DND-41 (cell line): ENCODE data around the gene IFNL2.

Experiments
- ATAC-seq: fragments of 200-7000 bp; cut with Tn5 transposase; 3 replicates; pipeline ENCODE4 v1.9.1; 2021; ENCODE audit warnings: low read depth; ENCODE audit not compliant: insufficient read depth
- DNase-seq: peaks from one replicate; pipeline ENCODE4 v3.0.0-alpha.2; 2020
- H2AFZ ChIP-seq: 2 replicates; pipeline ENCODE4 v1.6.0; 2012; ENCODE audit warnings: low read depth, low read length
- H3K27ac ChIP-seq: 2 replicates; pipeline ENCODE4 v1.5.1; 2012; ENCODE audit warnings: low read length, inconsistent platforms
- H3K27me3 ChIP-seq: fragments of 200-600 bp; sonication (generic); 2 replicates; pipeline ENCODE4 v1.6.0; 2012; ENCODE audit warnings: low read length, mild to moderate bottlenecking, inconsistent platforms; ENCODE audit not compliant: insufficient read depth, poor library complexity
- H3K36me3 ChIP-seq: 2 replicates; pipeline ENCODE4 v1.5.1; 2012; ENCODE audit warnings: low read length, inconsistent platforms; ENCODE audit not compliant: insufficient read depth
- H3K4me1 ChIP-seq: 2 replicates; pipeline ENCODE4 v1.5.1; 2012; ENCODE audit warnings: mild to moderate bottlenecking, low read length; ENCODE audit not compliant: insufficient read depth
- H3K4me2 ChIP-seq: 2 replicates; pipeline ENCODE4 v1.6.0; 2012; ENCODE audit warnings: mild to moderate bottlenecking, moderate library complexity, low read length, inconsistent platforms; ENCODE audit not compliant: insufficient read depth
- H3K4me3 ChIP-seq, 2 experiments: fragments of 200-600 bp in 1 of 2; shearing (Covaris generic) in 1 of 2; 2 replicates each; pipeline ENCODE4 v1.5.1; 2012 to 2016; ENCODE audit warnings: inconsistent platforms in 2 of 2, low read length in 2 of 2, mild to moderate bottlenecking in 2 of 2, low read depth in 1 of 2, moderate library complexity in 1 of 2
- H3K79me2 ChIP-seq: 2 replicates; pipeline ENCODE4 v1.6.0; 2012; ENCODE audit warnings: low read length, inconsistent platforms; ENCODE audit not compliant: insufficient read depth
- H3K9ac ChIP-seq: 2 replicates; pipeline ENCODE4 v1.6.0; 2012; ENCODE audit warnings: low read depth, mild to moderate bottlenecking, inconsistent platforms, low read length, moderate library complexity
- H3K9me3 ChIP-seq: 2 replicates; pipeline ENCODE4 v1.5.1; 2012; ENCODE audit warnings: low read length, moderate library complexity, mild to moderate bottlenecking, inconsistent platforms; ENCODE audit not compliant: insufficient read depth, severe bottlenecking
- H4K20me1 ChIP-seq: 2 replicates; pipeline ENCODE4 v1.6.0; 2012; ENCODE audit warnings: low read length; ENCODE audit not compliant: insufficient read depth
- CTCF ChIP-seq: IDR thresholded peaks from 2 replicates; pipeline ENCODE4 v1.5.1; 2012; ENCODE audit warnings: borderline replicate concordance, low read length, moderate library complexity, mild to moderate bottlenecking; ENCODE audit not compliant: poor library complexity, severe bottlenecking; ENCODE audit errors: extremely low read depth
- EZH2 ChIP-seq: IDR thresholded peaks from 3 replicates; pipeline ENCODE4 v1.6.1; 2012; ENCODE audit warnings: borderline replicate concordance, low read depth, mild to moderate bottlenecking, moderate library complexity, low read length, inconsistent platforms; ENCODE audit not compliant: severe bottlenecking

The IFNL2 gene

GRCh38 chr19:39301021-39301420 lies 32.8 kb downstream of the IFNL2 start:
- no peak overlapping the region for H3K27ac ChIP-seq
- H3K27me3 ChIP-seq, result no peaks in the 10 kb centered on the region
- H3K9me3 ChIP-seq, result no peaks in the 10 kb centered on the region
- H3K4me2 ChIP-seq, result no peak overlapping the region
- H3K36me3 ChIP-seq, result no peaks in the 10 kb centered on the region
- H3K4me3 ChIP-seq, result no peak overlapping the region
- H3K9ac ChIP-seq, result no peak overlapping the region
- TF ChIP-seq EZH2 (no peak), CTCF (no peak)
- H4K20me1 ChIP-seq, result no peaks in the 10 kb centered on the region
- no peak for DNase-seq
- H3K79me2 ChIP-seq, result no peaks in the 10 kb centered on the region
- no peaks in the 10 kb centered on the region for H3K4me1 ChIP-seq
- no peak overlapping the region for H2AFZ ChIP-seq
- ATAC-seq, result no peak

- no peak for ATAC-seq
- H3K4me2 ChIP-seq, result no peak overlapping the region
These were observed 33.4 kb downstream of the IFNL2 start for GRCh38 chr19:39301562-39301961.

GRCh38 chr19:39303373-39304184 lies 35.4 kb downstream of the IFNL2 start:
- no peaks in the 10 kb centered on the region for H4K20me1 ChIP-seq
- no peak overlapping the region for H3K4me2 ChIP-seq
- no peaks in the 10 kb centered on the region for H3K79me2 ChIP-seq
- TF ChIP-seq CTCF, result no peak
- no peak for TF ChIP-seq EZH2
- H3K36me3 ChIP-seq, result peaks cover 6% of the 10 kb centered on the region; the same call in 1 of the 2 replicates
- no peaks in the 10 kb centered on the region for H3K4me1 ChIP-seq
- DNase-seq, result no peak
- no peak overlapping the region for H3K4me3 ChIP-seq
- H3K27ac ChIP-seq, result no peak overlapping the region
- no peak overlapping the region for H3K9ac ChIP-seq
- no peaks in the 10 kb centered on the region for H3K9me3 ChIP-seq
- no peak for ATAC-seq
- no peak overlapping the region for H2AFZ ChIP-seq
- no peaks in the 10 kb centered on the region for H3K27me3 ChIP-seq

More at GRCh38 chr19:39301562-39301961, 33.4 kb downstream of the IFNL2 start:
- Histone ChIP-seq H3K79me2 (no peaks in the 10 kb centered on the region), H3K4me1 (no peaks in the 10 kb centered on the region), H3K9me3 (no peaks in the 10 kb centered on the region), H3K27ac (no peak overlapping the region), H3K27me3 (no peaks in the 10 kb centered on the region), H3K4me3 (no peak overlapping the region), H3K9ac (no peak overlapping the region), H4K20me1 (no peaks in the 10 kb centered on the region), H3K36me3 (no peaks in the 10 kb centered on the region), H2AFZ (no peak overlapping the region)
- TF ChIP-seq EZH2, result no peak
- DNase-seq, result no peak

GRCh38 chr19:39304185-39304513 lies 36.0 kb downstream of the IFNL2 start:
- H3K27ac ChIP-seq, result no peak overlapping the region
- DNase-seq, result no peak
- ATAC-seq, result no peak
- 0 out of 2 replicates have a peak, but pooled peaks cover 2% of the 10 kb centered on the region for H4K20me1 ChIP-seq
- no peaks in the 10 kb centered on the region for H3K9me3 ChIP-seq
- no peak overlapping the region for H2AFZ ChIP-seq
- H3K9ac ChIP-seq, result no peak overlapping the region
- TF ChIP-seq EZH2 (no peak), CTCF (no peak)
- peaks cover 6% of the 10 kb centered on the region; the same call in 1 of the 2 replicates for H3K36me3 ChIP-seq
- no peak overlapping the region for H3K4me3 ChIP-seq
- H3K79me2 ChIP-seq, result no peaks in the 10 kb centered on the region
- H3K4me1 ChIP-seq, result no peaks in the 10 kb centered on the region
- H3K4me2 ChIP-seq, result no peak overlapping the region
- H3K27me3 ChIP-seq, result no peaks in the 10 kb centered on the region
